GM21528 (cell line): ENCODE data around the gene CENPA.
"Not testable (repeated sequence)": the region's sequence is repeated elsewhere in the genome, so short reads cannot be mapped to it uniquely, and the experiment has no call there.

ENCODE experiments used
- ATAC-seq: cut with Tn5 transposase; IDR thresholded peaks from one replicate; pipeline ENCODE4 v1.9.1; 2021; ENCODE audit warnings: mild to moderate bottlenecking, moderate library complexity; ENCODE audit not compliant: unreplicated experiment, low FRiP score

CENPA gene

GRCh38 chr2:26785431-26786206, at the start of gene CENPA:
Gene CENPA (plus strand): TSS chr2:26786056. CDS start chr2:26786197, 141 bp downstream.
- ATAC-seq = peak; percentile 98

- no peak for ATAC-seq
Measured at GRCh38 chr2:26737221-26737620, 48.6 kb upstream of the CENPA start.

GRCh38 chr2:26738481-26738880, 47.4 kb upstream of the CENPA start:
- no peak for ATAC-seq

GRCh38 chr2:26739514-26739913, 46.3 kb upstream of the CENPA start:
- ATAC-seq = no peak

GRCh38 chr2:26740346-26740745, 45.5 kb upstream of the CENPA start:
- no peak for ATAC-seq

- ATAC-seq = no peak
Measured at GRCh38 chr2:26740890-26741302, 45.0 kb upstream of the CENPA start.

- ATAC-seq = no peak
Measured at GRCh38 chr2:26742048-26742770, 43.6 kb upstream of the CENPA start.

GRCh38 chr2:26743852-26744251, 42.0 kb upstream of the CENPA start:
- ATAC-seq = no peak

GRCh38 chr2:26744953-26745352, 40.9 kb upstream of the CENPA start:
- no peak for ATAC-seq

GRCh38 chr2:26745609-26746327, 40.1 kb upstream of the CENPA start:
- no peak for ATAC-seq

- ATAC-seq = no peak
Measured at GRCh38 chr2:26746934-26747333, 38.9 kb upstream of the CENPA start.

- not testable (repeated sequence) for ATAC-seq
Measured at GRCh38 chr2:26749787-26750420, 36.0 kb upstream of the CENPA start.

GRCh38 chr2:26750467-26750866, 35.4 kb upstream of the CENPA start:
- not testable (repeated sequence) for ATAC-seq

GRCh38 chr2:26752656-26753055, 33.2 kb upstream of the CENPA start:
- ATAC-seq = no peak

- no peak for ATAC-seq
Measured at GRCh38 chr2:26754539-26754938, 31.3 kb upstream of the CENPA start.

- no peak for ATAC-seq
Measured at GRCh38 chr2:26754972-26755670, 30.7 kb upstream of the CENPA start.

GRCh38 chr2:26756337-26756736, 29.5 kb upstream of the CENPA start:
- ATAC-seq = no peak

- ATAC-seq = no peak
Measured at GRCh38 chr2:26757873-26758789, 27.7 kb upstream of the CENPA start.

GRCh38 chr2:26758790-26759321, 27.0 kb upstream of the CENPA start:
- no peak for ATAC-seq
